GM23248 (cell line): ENCODE measurements around the gene NOL8.

Source experiments
- EZH2 ChIP-seq: fragments of 200-600 bp; sonication (generic); IDR thresholded peaks from 2 replicates; pipeline ENCODE4 v1.6.1; 2018; ENCODE audit warnings: antibody characterized with exemption, mild to moderate bottlenecking; ENCODE audit not compliant: insufficient read depth, poor library complexity, severe bottlenecking
- EZH2phosphoT487 ChIP-seq: fragments of 200-600 bp; sonication (generic); IDR thresholded peaks from 2 replicates; pipeline ENCODE4 v1.6.1; 2018; ENCODE audit warnings: antibody characterized with exemption, moderate library complexity, mild to moderate bottlenecking, low read depth; ENCODE audit not compliant: insufficient read depth

DNA sequence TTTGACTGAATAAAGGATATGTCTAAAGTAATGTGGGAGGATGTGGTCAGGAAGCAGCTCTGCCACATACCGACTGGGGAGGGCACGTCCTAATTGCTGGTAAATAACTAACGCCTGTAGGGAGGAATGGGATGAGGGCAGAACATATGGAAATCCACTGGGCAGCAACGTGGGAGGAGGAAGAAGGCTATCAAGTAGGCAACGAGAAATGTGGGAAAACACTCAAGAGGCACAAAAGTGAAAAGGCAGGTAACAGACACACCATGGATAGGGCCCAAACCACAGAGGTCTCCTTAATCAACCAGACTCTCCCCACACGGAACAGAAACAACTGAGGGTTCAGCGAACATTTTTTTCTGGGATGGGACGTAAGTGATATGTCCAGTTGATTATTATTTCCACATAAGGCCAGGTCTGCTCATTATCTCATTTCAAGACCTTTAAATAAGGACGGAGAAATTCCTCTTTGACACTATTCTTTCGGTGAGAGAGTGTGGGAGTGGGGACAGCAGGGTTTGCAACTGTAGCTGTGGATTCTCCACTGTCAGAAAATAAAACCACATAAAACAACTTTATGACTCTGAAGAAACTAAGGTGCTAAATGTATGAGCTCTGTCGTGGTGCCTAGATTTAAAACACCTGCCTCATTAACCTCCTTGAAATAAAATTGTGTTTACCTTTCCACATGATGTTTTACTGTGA lies 48.7 kb downstream of the NOL8 start:
- TF ChIP-seq EZH2: no peak
- no peak for TF ChIP-seq EZH2phosphoT487
